ENCODE results near the gene MAPK12. TPM values are rescaled to one million over a fixed set of nuclear protein-coding genes. Genes with fewer than 3 reads are reported as not detected.

Gene MAPK12
- total RNA-seq, 1 donor from 2014 or later = 88.5 TPM

DNA sequence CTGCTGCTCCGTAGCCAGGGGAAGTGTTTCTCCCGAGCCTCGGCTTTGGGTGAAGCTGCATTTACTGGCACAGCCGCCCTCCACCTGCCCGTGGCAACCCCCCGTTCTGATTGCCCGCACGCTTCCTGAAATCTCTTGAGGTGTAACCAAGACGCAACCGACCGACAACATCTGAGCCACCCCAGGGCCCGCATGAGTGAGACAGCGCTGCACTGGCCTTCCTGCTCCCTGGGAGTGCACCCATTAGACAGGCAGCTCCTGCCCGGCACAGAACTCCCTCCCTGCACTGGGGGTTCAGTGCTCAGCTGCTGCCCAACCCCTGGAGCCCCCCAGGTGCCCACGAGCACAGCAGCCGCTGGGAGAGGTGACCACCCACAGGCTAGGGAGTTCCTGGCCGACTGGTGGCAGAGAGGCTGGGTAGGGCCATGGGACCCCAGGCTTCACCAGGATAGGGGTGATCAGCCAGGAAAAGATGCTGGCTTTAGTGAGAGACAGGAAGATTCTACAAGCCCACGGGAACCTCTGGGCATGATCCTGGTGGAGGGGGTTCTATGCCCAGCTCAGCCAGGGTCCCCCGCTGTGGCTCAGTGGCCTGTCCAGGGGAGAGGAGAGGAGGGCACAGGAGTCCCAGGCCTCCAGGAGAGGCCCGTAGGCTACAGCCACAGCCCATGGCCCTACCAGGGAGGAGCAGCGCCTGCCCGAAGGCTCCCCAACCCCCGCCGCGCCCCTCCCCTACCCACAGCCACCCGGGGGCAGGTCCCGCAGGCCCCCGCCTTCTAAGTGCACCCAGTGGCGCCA, 31.4 kb upstream of the MAPK12 start:
- Mint-ChIP-seq H3K27ac (ENCODE audit: unreplicated experiment) (no peak overlapping the region), H3K4me3 (ENCODE audit: unreplicated experiment) (no peak overlapping the region), H3K36me3 (ENCODE audit: unreplicated experiment) (no peaks in the 10 kb centered on the region), H3K4me1 (ENCODE audit: low read depth, unreplicated experiment) (peaks cover 3% of the 10 kb centered on the region), H3K9me3 (ENCODE audit: unreplicated experiment) (peaks cover 3% of the 10 kb centered on the region), H3K27me3 (ENCODE audit: unreplicated experiment) (no peaks in the 10 kb centered on the region)
- DNase-seq = no peak
- TF ChIP-seq, protein P1, sequence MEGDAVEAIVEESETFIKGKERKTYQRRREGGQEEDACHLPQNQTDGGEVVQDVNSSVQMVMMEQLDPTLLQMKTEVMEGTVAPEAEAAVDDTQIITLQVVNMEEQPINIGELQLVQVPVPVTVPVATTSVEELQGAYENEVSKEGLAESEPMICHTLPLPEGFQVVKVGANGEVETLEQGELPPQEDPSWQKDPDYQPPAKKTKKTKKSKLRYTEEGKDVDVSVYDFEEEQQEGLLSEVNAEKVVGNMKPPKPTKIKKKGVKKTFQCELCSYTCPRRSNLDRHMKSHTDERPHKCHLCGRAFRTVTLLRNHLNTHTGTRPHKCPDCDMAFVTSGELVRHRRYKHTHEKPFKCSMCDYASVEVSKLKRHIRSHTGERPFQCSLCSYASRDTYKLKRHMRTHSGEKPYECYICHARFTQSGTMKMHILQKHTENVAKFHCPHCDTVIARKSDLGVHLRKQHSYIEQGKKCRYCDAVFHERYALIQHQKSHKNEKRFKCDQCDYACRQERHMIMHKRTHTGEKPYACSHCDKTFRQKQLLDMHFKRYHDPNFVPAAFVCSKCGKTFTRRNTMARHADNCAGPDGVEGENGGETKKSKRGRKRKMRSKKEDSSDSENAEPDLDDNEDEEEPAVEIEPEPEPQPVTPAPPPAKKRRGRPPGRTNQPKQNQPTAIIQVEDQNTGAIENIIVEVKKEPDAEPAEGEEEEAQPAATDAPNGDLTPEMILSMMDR (IDR thresholded peaks at IDR 0.05; ENCODE audit: partially characterized antibody, unreplicated experiment) = no peak

DNA sequence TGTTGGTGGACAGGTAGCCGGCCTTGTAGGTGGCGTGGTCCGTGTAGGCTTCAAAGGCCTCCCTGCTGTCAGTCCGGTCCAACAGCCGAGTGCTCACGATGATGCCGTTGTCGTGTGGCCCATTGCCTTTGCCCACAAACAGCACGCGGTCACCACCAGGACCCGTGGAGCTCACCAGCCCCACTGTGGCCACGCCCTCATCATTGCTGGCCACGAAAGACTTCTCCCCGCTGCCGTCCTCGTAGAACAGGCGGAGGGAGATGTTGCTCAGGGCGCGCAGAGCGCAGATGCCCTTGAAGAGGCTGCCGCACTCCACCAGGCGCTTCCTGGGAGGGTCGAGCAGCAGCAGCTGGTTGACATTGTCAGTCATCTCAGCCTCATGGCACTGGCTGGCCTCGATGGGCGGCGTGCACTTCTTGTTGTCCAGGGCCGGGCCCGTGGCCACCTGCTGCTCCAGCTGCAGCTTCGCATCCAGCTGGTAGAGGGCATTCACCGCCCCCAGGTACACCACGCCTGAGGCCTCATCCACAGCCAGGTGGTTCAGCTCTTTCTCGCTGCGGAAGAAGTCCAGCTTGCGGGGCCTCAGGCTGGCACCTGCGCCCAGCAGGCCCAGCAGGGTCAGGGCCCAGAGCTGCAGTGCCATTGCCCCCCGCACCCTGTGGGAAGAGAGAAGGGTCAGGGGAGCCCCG, 28.6 kb upstream of the MAPK12 start:
- peaks cover 3% of the 10 kb centered on the region for H3K4me1 Mint-ChIP-seq (ENCODE audit: low read depth, unreplicated experiment)
- TF ChIP-seq, protein P1 (IDR thresholded peaks at IDR 0.05; ENCODE audit: partially characterized antibody, unreplicated experiment) = no peak
- no peak for DNase-seq
- H3K36me3 Mint-ChIP-seq (ENCODE audit: unreplicated experiment) = no peaks in the 10 kb centered on the region
- H3K9me3 Mint-ChIP-seq (ENCODE audit: unreplicated experiment) = peaks cover 3% of the 10 kb centered on the region
- H3K27ac Mint-ChIP-seq (ENCODE audit: unreplicated experiment) = no peak overlapping the region
- H3K27me3 Mint-ChIP-seq (ENCODE audit: unreplicated experiment) = no peaks in the 10 kb centered on the region
- no peak overlapping the region for H3K4me3 Mint-ChIP-seq (ENCODE audit: unreplicated experiment)

DNA sequence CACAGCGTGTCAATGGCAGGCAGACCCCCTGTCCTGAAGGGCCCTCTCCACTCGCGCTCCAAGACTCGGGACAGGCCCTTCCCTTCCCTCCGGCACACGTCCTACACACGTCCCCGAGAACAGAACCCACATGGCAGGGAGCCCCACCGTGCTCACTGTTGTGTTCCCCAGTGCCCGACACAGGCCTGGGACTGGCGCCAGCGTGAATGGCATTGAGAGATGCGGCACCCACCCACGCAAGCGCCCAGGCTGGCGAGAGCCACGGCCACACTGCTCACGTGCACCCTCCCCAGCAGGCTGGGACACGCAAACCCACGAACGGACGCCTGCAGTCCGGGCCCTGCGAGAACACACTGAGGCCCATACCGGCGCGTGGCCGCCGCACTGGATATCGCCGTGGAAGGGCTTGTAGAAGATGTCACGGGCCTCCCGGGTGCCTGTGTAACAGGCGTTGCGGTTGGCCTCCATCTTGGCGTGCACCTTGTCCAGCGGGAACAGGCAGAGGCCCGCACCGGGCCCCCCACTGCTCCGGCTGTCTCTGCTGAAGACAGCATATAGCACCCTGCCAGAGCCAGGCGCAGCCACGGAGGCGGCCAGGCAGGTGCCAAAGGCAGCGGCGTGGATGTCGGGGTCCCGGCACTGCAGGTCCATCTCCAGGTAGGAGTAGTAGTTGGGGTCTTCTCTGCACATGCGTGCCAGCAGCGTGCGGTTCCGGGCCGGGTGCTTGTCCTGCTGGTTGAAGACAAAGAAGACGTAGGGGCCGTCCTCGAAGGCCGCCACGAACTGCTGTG, 27.9 kb upstream of the MAPK12 start:
- TF ChIP-seq, protein P1 (IDR thresholded peaks at IDR 0.05; ENCODE audit: partially characterized antibody, unreplicated experiment) = no peak
- peaks cover 3% of the 10 kb centered on the region for H3K4me1 Mint-ChIP-seq (ENCODE audit: low read depth, unreplicated experiment)
- H3K36me3 Mint-ChIP-seq (ENCODE audit: unreplicated experiment) = no peaks in the 10 kb centered on the region
- no peak for DNase-seq
- no peaks in the 10 kb centered on the region for H3K27me3 Mint-ChIP-seq (ENCODE audit: unreplicated experiment)
- H3K4me3 Mint-ChIP-seq (ENCODE audit: unreplicated experiment) = no peak overlapping the region
- H3K27ac Mint-ChIP-seq (ENCODE audit: unreplicated experiment) = no peak overlapping the region
- peaks cover 3% of the 10 kb centered on the region for H3K9me3 Mint-ChIP-seq (ENCODE audit: unreplicated experiment)

DNA sequence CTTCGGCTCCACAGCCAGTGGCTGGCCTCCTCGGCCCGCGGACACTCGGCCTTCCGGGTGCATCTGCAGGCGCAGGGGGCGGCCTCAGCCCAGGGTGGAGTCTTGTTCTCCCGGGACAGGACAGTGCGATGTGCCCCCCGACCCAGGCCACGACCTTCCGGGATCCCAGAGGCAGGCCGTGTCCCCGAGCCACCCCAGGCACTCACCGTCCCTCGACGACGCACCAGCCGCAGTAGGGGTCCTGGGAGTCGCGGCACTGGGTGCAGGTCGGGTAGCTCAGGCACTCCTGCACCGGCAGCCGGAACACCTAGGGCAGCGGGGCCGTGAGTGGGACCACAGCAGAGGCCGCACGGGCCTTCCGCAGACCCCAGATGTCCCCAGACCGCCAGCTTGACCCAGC, 26.2 kb upstream of the MAPK12 start:
- Mint-ChIP-seq H3K4me1 (ENCODE audit: low read depth, unreplicated experiment) (peaks cover 3% of the 10 kb centered on the region), H3K36me3 (ENCODE audit: unreplicated experiment) (no peaks in the 10 kb centered on the region), H3K4me3 (ENCODE audit: unreplicated experiment) (no peak overlapping the region), H3K27ac (ENCODE audit: unreplicated experiment) (no peak overlapping the region), H3K9me3 (ENCODE audit: unreplicated experiment) (peaks cover 3% of the 10 kb centered on the region), H3K27me3 (ENCODE audit: unreplicated experiment) (no peaks in the 10 kb centered on the region)
- TF ChIP-seq, protein P1 (IDR thresholded peaks at IDR 0.05; ENCODE audit: partially characterized antibody, unreplicated experiment) = no peak
- no peak for DNase-seq

All from glutamatergic neuron (in vitro differentiated cells).